ENCODE results near the gene ADCY3. TPM values are rescaled to one million over a fixed set of nuclear protein-coding genes. Genes with fewer than 3 reads are reported as not detected.

The ADCY3 gene
- total RNA-seq, 1 donor from 2014 or later = 46.2 TPM

DNA sequence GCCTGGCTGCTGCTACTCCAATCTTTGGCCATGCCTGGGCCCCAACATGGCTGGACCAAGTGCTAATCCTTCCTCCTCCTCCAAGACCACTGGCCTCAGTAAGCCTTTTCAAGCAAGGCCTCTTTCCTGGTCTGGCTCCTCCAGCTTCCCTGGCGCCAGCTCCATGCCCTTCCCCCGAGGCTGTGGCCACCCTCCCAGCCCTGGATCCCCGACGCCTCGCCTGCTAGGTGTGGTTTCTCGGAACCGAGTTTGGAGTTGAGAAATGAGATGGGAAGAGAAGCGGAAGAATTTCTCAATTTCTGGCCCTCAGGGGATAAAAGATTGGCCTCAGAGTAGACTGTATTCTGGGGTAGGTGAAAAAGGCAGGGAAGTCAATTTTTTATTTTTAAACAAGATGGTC is 46.4 kb downstream of the ADCY3 start:
- DNase-seq (ENCODE audit: extremely low spot score, unreplicated experiment) = no peak
- Mint-ChIP-seq H3K27me3 (no peaks in the 10 kb centered on the region), H3K36me3 (peaks cover 8% of the 10 kb centered on the region), H3K27ac (no peak overlapping the region), H3K4me1 (ENCODE audit: unreplicated experiment) (peaks cover 10% of the 10 kb centered on the region), H3K4me3 (no peak overlapping the region), H3K9me3 (no peaks in the 10 kb centered on the region)
- TF ChIP-seq, protein P1, sequence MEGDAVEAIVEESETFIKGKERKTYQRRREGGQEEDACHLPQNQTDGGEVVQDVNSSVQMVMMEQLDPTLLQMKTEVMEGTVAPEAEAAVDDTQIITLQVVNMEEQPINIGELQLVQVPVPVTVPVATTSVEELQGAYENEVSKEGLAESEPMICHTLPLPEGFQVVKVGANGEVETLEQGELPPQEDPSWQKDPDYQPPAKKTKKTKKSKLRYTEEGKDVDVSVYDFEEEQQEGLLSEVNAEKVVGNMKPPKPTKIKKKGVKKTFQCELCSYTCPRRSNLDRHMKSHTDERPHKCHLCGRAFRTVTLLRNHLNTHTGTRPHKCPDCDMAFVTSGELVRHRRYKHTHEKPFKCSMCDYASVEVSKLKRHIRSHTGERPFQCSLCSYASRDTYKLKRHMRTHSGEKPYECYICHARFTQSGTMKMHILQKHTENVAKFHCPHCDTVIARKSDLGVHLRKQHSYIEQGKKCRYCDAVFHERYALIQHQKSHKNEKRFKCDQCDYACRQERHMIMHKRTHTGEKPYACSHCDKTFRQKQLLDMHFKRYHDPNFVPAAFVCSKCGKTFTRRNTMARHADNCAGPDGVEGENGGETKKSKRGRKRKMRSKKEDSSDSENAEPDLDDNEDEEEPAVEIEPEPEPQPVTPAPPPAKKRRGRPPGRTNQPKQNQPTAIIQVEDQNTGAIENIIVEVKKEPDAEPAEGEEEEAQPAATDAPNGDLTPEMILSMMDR (conservative IDR thresholded peaks at IDR 0.05) = no peak

- no peak for DNase-seq (ENCODE audit: extremely low spot score, unreplicated experiment)
These were observed 47.5 kb downstream of the ADCY3 start for GRCh38 chr2:24872344-24873115.

GRCh38 chr2:24871852-24872333 is 48.1 kb downstream of the ADCY3 start:
- peaks cover 10% of the 10 kb centered on the region for H3K36me3 Mint-ChIP-seq
- no peaks in the 10 kb centered on the region for H3K9me3 Mint-ChIP-seq

More at GRCh38 chr2:24872344-24873115, 47.5 kb downstream of the ADCY3 start:
- no peaks in the 10 kb centered on the region for H3K27me3 Mint-ChIP-seq
- peaks cover 10% of the 10 kb centered on the region for H3K4me1 Mint-ChIP-seq (ENCODE audit: unreplicated experiment)
- no peak overlapping the region for H3K4me3 Mint-ChIP-seq
- TF ChIP-seq, protein P1 (conservative IDR thresholded peaks at IDR 0.05) = no peak
- peaks cover 8% of the 10 kb centered on the region for H3K36me3 Mint-ChIP-seq
- no peaks in the 10 kb centered on the region for H3K9me3 Mint-ChIP-seq
- H3K27ac Mint-ChIP-seq = no peak overlapping the region

DNA sequence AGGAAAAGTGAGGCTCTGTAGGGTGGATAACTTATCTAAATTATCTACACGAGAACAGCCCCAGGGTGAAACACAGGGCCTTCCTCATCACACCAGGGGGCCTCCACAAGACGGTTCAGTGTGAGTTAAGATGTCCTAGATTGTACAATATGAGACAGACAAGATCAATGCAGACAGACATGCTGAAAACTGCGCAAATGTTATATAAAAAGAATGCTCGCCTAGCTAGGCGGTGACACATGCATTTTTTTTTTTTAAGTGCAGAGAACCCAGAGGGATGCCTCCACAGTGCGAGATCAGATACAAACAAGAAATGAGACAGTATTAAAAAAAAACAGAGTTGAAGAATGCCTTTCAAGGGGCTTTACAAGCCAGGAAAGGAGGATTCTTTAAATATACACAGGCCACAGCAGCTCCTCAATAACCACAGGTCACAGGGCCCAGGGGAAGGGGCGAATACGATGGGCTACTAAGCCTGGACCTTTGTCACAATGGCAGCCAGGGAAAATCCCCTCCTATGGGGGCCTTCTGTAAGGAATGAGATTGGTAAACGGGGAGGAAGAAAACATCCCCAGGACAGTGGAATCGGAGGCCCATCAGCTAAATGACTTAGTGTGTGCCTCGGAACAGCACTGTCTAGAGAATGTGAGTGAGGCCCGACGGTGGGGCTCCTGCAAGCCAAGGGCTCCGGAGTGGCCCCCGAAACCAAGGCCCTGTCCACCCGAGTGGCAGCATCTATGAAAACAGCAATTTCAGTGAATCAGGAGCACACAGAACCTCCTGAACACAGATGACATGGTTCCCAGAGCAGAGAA is 48.9 kb downstream of the ADCY3 start:
- peaks cover 13% of the 10 kb centered on the region for H3K36me3 Mint-ChIP-seq
- H3K4me3 Mint-ChIP-seq = no peak overlapping the region
- TF ChIP-seq, protein P1 (conservative IDR thresholded peaks at IDR 0.05) = no peak
- H3K4me1 Mint-ChIP-seq (ENCODE audit: unreplicated experiment) = peaks cover 10% of the 10 kb centered on the region
- H3K27me3 Mint-ChIP-seq = no peaks in the 10 kb centered on the region
- no peaks in the 10 kb centered on the region for H3K9me3 Mint-ChIP-seq
- DNase-seq (ENCODE audit: extremely low spot score, unreplicated experiment) = no peak
- H3K27ac Mint-ChIP-seq = peak overlapping the region; percentile 18

More at GRCh38 chr2:24871852-24872333, 48.1 kb downstream of the ADCY3 start:
- Mint-ChIP-seq H3K27me3 (no peaks in the 10 kb centered on the region), H3K4me3 (no peak overlapping the region), H3K4me1 (ENCODE audit: unreplicated experiment) (peaks cover 10% of the 10 kb centered on the region), H3K27ac (peak overlapping the region; percentile 18)
- DNase-seq (ENCODE audit: extremely low spot score, unreplicated experiment) = no peak
- TF ChIP-seq, protein P1 (conservative IDR thresholded peaks at IDR 0.05) = no peak

GRCh38 chr2:24870440-24870839 is 49.6 kb downstream of the ADCY3 start:
- no peaks in the 10 kb centered on the region for H3K9me3 Mint-ChIP-seq
- no peak overlapping the region for H3K4me3 Mint-ChIP-seq
- no peak overlapping the region for H3K27ac Mint-ChIP-seq
- peaks cover 10% of the 10 kb centered on the region for H3K4me1 Mint-ChIP-seq (ENCODE audit: unreplicated experiment)
- no peaks in the 10 kb centered on the region for H3K27me3 Mint-ChIP-seq
- TF ChIP-seq, protein P1 (conservative IDR thresholded peaks at IDR 0.05) = no peak
- no peak for DNase-seq (ENCODE audit: extremely low spot score, unreplicated experiment)
- H3K36me3 Mint-ChIP-seq = peaks cover 13% of the 10 kb centered on the region

Data from type B pancreatic cell (in vitro differentiated cells).